HG03558 (cell line): ENCODE results near the gene FAM186B.
"Not testable (repeated sequence)": the region's sequence is repeated elsewhere in the genome, so short reads cannot be mapped to it uniquely, and the experiment has no call there.

Experiments
- ATAC-seq: cut with Tn5 transposase; IDR thresholded peaks from one replicate; pipeline ENCODE4 v1.9.1; 2021; ENCODE audit warnings: moderate number of reproducible peaks; ENCODE audit not compliant: unreplicated experiment; ENCODE audit errors: extremely low read depth

FAM186B gene

GRCh38 chr12:49605539-49605938 is at the start of gene FAM186B:
Gene FAM186B (minus strand): TSS chr12:49605639. CDS start chr12:49605477, 162 bp downstream.
- not testable (repeated sequence) for ATAC-seq

GRCh38 chr12:49654715-49655114 is 49.3 kb upstream of the FAM186B start:
- no peak for ATAC-seq

- ATAC-seq = no peak
Measured at GRCh38 chr12:49652921-49653520, 47.6 kb upstream of the FAM186B start.

GRCh38 chr12:49651855-49652254 is 46.4 kb upstream of the FAM186B start:
- no peak for ATAC-seq

DNA sequence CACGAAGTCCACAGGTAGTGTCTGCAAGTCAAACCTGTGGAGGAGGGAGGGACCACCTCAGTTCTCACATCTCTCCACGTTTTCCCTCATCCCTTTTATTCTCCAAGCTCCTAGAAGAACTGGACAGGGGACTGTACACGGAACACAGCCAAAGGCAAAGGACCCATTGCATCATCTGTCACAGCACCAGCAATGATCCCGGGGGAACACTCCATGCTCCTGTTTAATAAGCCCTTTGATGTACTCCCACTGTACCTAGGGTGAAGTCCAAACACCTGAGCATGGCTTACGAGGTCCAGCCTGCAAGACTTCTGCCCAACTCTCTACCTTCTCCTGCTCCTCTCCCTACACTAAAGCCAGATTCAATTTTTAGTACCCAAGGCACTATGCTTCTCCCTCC is 44.5 kb upstream of the FAM186B start:
- no peak for ATAC-seq

DNA sequence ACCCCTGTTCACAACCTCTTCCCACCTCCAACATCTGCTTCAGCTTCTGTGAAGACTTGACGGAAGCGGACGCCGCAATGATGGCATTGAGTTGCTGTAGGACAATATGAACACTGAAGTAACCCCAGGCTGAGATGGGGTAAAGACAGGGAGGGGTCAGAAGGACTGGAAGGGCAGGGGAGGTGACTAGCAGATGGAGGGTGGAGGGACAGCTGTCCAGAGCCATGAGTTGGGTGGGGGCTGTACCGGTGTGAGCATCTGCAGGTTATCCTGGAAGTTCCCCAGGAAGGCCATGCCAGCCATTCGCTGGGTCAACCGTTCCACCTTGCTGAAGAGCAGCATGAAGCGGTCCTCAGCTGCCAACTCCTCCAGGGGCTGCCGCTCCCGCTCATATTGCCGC is 44.0 kb upstream of the FAM186B start:
- ATAC-seq = no peak

DNA sequence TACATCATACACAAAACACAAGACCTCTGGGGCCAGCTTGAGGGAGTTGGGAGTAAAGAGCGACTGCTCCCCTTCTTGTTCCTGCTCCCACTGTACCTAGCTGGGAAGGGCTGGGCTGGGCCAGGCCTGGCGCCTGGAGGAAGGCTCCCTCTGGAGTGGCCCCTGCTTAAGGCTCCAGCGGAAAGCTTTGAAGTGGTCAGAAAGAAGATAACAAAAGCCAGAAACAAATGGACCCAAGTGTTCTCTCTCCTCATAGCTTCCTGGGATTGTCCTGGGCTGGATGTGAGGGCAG is 43.2 kb upstream of the FAM186B start:
- ATAC-seq = no peak

DNA sequence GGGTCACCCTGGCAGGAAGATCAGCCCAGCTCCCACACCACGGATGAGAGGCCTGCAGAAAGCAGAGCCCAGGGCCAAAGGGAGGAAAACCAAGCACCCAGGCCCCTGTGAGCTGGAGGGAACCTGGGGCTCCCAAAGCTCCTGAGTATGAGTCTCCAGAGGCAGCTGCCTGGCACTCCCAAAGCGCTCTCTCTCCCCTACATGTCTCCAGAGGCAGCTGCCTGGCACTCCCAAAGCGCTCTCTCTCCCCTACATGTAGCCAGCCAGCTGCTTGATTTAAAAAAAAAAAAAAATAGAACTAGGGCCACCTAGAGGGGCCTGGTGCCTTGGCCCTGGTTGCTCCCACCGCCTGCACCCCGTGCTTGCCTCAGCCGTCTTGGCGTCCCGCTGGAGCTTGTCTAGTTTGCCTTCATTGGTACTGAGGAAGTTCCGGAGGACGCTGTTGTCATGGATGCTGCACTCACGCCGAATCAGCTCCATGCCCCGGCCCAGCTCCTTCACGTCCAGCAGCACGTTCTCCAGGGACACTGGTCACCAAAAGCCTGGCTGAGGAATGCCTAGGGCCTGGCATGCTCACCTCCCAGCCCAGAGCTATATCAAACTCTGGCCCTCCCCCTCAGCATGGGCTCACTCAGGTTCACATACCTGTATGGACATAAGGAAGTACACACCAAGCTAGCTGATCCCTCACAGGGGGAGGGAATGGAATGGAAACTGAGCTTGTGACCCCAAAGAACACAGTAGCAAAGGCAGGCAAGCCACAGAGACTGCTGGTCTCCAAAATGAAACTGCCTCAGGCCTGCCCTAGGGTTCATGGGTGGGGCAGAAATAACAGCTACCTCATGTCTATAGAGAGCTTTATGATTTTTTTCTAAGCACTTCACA is 42.6 kb upstream of the FAM186B start:
- ATAC-seq = no peak

- no peak for ATAC-seq
Measured at GRCh38 chr12:49646871-49647654, 41.6 kb upstream of the FAM186B start.

GRCh38 chr12:49646331-49646830 is 40.9 kb upstream of the FAM186B start:
- ATAC-seq = no peak

DNA sequence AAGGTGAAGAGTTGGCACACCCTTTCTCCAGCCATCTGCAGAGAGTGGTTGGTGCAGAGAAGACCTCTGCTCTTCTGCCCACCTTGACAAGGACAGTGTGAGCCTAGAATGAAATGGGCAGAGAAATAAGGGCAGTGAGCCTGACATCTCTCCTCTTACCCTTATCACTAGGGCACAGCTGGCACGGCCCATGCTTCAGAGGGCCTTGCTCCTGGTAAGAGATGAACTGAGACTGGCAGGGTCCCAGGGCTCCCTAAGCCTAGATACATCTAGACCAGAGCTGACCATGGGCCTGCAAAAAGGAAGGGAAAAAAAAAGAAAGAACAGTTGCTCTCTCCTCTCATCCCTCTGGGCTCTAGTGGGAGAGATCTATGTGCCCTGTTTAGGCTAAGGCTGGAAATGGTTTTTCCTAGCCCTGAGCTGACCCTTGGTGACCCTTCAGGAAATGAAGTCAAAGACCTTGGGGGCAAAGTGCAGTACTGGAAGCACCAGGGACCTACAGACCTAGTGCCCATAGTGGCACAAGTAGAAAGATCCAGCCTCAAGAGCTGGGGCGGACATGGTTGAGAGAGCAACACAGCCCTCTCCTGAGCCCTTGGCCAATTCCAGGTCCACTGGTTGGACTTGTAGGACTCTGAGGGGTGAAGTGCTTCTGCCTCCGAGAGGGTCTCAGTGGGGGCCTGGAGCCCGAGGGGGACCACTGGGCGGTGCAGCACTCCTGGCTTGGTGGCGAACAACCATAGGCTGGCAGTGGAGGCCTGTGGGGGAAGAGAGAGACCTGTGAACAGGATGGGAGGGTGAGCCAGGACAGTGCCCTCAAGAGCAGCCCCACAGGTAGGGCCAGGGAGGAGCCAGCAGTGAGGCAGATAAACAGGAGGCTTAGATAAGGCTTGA is 40.0 kb upstream of the FAM186B start:
- no peak for ATAC-seq

DNA sequence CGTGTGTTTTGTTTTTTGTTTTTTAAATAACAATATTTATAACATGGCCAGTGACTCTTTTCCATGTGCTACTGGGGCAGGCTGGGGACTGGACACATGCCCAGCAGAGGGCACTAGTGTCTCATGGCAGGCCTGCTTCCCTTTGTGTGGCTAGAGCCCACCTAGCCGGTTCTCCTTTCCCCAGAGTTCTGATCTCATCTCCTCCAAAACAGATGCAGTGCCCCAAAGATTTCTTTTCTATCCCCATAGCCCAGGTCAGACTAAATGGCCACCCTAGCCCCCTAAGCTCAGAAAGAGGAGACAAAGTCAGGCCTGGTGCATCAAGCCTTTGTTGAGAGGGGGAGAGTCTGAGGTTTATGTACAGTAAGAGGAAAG is 39.2 kb upstream of the FAM186B start:
- ATAC-seq = no peak

- ATAC-seq = no peak
Measured at GRCh38 chr12:49643961-49644619, 38.7 kb upstream of the FAM186B start.

DNA sequence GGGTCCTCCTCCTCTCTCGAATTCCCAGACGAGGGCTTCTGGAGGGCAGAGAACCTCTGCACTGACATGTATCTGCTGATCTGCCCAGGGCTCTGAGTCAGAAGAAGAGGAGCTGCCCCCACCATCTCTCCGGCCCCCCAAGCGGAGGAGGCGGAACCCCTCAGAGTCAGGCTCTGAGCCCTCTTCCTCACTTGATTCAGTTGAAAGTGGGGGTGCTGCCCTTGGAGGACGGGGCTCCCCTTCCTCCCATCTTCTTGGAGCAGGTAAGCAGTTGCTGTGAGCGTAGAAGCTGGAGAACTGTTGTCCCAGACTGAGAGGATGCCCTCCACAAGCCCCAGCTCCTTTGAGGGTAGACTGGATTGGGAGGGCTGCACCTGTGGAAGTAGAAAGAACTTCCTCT is 37.7 kb upstream of the FAM186B start:
- ATAC-seq = no peak

GRCh38 chr12:49642370-49642802 is 36.9 kb upstream of the FAM186B start:
- ATAC-seq = no peak

GRCh38 chr12:49641748-49642369 is 36.4 kb upstream of the FAM186B start:
- ATAC-seq = no peak

GRCh38 chr12:49636979-49637755 is 31.7 kb upstream of the FAM186B start:
- ATAC-seq = no peak

- ATAC-seq = no peak
Measured at GRCh38 chr12:49636574-49636973, 31.1 kb upstream of the FAM186B start.
